ENCODE measurements around the gene CCT5.
"Not testable (repeated sequence)": the region's sequence is repeated elsewhere in the genome, so short reads cannot be mapped to it uniquely, and the experiment has no call there.

CCT5 gene

DNA sequence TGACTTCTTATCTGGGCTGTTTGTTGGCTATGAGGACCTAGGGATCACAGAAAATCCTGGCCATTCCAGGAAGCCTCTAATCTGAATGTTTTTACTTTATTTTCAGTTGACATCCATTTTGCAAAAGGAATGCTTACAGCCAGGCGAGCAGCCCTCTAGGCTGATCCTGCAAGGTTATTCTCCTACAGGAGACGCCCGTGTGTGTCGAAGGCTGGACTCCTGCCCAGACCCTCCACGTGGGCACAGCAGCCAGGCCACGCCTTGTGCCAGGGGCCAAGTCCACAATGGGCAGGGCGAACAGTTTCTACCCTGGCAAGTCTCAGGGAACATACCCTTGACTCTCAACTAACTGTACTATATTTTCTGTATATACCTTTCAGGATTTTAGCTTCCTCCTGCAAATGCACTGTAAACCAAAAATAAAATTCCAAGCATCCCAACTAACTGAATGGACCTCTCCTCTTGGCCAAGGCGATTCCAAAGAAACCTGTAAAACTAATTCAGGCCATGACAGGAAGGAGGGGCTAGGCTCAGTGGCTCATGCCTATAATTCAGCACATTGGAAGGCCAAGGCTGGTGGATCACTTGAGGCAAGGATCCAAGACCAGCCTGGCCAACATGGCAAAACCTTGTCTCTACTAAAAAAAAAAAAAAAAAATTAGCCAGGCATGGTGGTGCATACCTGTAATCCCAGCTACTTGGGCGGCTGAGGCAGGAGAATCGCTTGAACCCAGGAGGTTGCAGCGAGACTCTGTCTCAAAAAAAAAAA is 51.9 kb downstream of the CCT5 start:
- DNase-seq (ENCODE audit: low read depth) = no peak

DNA sequence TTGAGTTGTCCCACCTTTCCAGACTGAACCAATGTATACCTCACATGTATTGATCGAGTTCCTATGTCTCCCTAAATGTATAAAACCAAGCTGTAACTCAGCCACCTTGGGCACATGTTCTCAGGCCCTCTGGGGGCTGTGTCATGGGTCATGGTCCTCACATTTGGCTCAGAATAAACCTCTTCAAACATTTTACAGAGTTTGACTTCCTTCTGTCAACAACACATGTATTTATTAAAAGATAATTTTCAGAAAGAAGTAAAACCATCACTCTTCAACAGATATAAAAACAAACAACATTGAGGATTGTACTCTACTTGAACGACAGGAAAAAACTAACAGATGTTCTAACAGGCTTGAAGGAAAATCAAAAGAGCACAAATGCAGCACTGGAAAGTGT is 53.1 kb downstream of the CCT5 start:
- no peak for DNase-seq (ENCODE audit: low read depth)

DNA sequence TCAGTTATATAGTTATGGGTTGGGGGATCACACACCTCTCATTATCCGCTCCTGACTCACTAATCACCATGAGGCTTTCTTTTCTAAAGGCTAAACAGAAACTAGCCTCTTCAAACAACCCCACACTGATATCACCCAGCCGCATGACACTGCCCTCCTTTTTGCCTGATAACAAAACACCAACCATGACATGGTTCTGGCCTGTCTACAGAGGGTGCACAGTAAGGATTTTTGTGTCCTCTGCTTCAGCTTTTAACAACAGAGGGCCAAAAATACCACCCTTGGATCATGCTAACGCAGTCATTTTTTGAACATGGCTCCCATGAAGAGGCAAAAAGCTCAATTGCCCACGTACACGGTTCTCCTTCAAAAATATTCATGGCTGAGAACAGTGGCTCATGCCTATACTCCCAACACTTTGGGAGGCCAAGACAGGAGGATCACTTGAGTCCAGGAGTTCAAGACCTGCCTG is 53.7 kb downstream of the CCT5 start:
- DNase-seq (ENCODE audit: low read depth) = no peak

DNA sequence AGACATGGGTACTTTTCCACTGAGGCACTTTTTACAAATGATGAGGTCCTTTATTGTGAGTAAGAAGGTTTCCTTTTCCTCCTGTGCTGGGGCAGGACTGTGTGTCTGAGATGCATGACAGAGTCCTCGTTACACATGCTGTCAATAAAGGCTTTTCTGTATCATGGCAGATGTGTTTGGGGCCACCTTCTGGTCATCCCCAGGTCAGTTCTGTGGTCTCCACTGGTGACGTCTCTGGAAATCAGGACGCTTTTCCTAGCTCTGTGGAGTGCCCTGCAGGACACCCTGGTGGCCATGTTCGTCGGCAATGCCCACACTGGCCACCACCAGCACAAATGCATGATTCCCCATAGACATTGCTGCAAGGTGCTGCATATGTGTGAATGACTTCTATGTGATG is 54.9 kb downstream of the CCT5 start:
- no peak for DNase-seq (ENCODE audit: low read depth)

DNA sequence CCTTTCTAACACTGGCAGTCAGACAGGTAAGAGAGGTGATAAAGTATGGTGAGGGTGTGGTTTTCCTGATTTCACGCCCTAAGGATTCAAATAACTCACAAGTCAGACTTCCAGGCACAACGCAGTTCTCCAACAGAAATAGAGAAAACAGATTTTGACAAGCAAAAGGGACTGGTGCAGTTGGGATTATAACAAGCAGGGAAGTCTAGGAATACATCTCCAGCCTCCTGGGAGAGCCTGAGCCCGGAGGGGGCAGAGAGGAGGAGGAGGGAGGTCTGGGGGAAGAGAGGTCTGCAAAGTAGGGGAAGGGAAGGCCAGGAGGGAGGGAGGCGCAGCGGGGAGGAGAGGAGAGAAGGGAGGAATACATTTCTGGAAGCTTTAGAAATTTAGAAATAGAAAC is 56.0 kb downstream of the CCT5 start:
- DNase-seq (ENCODE audit: low read depth) = no peak

DNA sequence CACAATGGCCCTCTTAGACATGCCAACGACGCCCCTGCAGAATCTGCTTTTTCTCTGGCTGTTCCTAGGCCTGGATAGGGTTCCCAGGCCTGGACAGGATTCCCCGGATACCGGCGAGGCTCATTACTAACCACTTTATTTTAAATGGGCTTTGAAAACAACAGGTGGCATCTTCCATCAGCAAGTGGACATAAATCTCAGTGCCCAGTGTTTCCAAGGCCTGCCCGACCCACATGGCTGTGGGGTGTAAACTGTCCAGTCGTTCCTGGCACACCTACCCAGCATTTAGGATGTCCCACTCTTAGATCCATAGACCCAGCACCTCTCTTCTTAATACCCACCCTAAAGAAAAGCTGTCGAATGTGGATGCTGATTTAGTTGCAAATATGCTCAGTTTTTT is 56.7 kb downstream of the CCT5 start:
- DNase-seq (ENCODE audit: low read depth) = no peak

DNA sequence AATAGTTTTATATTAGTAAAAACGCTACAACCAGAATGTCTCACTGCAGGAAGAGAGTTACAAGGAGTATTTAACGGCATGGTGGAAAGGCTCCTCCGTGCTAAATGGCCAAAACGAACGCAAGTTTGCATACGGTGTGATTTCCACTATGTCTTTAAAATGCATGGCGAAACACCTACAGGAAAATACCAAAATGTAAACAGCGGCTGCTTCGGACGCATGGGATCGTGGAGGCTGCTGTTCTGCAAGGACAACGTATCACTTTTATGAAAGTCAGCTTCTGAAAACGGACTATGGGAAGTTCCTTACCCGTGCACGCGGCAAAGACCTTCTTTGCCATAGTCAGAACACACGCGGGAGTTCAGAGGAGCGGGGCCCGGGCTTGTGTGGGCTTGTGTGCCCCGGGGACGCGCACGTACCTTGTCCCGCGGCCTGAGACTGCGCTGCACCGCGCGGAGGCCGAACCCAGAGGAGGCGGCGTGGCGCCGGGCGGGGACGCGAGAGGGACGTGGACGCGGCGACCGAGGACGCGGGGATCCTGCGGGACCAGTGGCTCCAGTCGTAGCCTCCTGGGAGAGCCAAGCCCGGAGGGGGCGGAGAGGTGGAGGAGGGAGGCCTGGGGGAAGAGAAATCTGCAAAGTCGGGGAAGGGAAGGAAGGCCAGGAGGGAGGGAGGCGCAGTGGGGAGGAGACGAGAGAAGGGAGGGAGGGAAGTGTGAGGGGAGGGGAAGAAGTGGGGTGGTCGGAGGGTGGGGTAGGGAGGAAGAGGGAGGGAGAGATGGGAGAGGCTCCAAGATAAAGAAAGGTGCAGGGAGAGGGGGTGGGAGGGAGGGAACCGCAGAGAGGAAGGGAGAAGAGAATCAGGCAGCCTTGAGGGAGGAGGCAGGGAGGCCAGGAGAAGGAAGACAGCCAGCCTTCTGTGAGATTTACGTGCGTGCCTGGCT is 57.4 kb downstream of the CCT5 start, which contains the start of gene CMBL:
TSS of gene CMBL (minus strand) at position 697 of the 943 bp plus-strand sequence. CDS start 17,140 bp downstream, outside the sequence.
- no peak for DNase-seq (ENCODE audit: low read depth)

DNA sequence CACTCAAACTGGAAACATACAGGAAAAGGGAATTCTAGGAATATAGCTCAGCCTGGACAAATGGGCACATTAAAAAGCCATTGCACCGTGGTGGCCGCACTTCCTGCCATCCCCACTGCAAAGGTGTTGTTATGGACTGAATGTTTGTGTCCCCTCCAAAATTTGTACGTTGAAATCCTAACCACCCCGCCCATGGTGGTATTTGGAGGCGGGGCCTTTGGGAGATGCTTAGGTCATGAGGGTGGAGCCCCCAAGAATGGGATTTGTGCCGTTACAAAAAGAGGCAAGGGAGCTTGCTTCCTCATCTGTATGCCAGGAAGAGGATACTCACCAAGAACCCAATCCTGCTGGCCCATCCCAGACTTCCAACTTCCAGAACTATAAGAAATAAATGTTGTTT is 58.8 kb downstream of the CCT5 start:
- DNase-seq (ENCODE audit: low read depth) = no peak

DNA sequence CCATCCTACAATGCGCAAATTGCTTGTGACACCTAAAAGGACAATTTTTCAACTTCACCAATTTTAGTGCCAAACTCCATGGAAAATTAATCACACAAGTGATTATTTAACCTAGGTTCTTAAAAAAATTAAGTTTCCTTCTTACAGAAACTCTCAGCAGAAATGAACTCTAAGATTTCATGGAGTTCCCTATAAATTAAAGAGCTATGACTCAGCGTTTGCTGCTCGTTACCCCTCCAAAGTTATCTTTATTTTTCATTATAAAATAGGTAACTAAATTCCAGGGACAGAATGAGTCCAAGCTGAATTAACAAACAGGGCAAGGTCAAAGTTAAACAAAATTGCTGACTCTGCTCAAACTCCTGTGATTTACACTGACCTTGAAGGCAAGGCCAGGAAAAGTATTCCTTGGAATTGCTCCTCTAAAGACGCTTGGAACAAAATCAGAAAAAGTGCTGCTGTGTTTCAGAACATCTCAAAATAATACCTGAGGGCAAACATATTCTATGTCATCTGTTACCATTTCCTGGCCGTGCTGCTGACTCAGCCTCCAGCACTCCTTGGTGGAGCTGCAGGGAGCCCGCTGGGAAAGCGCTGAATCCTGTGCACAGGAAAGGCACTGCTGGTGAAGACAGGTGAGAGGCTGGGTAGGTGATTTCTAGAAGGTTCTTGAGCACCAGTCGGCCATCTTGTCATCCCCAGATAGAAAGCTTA is 60.1 kb downstream of the CCT5 start:
- DNase-seq (ENCODE audit: low read depth) = no peak

DNA sequence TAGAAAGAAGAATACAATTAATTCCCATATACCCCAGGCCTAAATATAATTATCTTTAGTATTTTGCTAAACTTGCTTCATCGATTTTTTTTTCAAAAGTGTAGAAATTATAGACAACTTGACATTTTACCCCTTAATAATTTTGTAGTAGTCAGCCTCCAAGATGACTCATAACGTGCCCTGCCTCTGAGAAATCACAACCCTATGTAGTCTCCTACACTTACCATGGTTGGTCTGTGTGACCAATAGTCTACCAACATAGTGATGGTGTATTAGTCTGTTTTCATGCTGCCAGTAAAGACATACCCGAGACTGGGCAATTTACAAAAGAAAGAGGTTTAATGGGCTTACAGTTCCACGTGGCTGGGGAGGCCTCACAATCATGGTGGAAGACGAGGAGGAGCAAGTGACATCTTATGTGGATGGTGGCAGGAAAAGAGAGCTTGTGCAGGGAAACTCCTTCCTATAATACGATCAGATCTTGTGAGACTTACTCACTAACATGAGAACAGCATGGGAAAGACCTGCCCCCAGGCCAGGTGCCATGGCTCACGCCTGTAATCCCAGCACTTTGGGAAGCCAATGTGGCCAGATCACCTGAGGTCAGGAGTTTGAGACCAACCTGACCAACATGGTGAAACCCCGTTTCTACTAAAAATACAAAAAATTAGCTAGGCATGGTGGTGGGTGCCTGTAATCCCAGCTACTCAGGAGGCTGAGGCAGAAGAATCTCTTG is 60.9 kb downstream of the CCT5 start:
- not testable (repeated sequence) for DNase-seq (ENCODE audit: low read depth)

DNA sequence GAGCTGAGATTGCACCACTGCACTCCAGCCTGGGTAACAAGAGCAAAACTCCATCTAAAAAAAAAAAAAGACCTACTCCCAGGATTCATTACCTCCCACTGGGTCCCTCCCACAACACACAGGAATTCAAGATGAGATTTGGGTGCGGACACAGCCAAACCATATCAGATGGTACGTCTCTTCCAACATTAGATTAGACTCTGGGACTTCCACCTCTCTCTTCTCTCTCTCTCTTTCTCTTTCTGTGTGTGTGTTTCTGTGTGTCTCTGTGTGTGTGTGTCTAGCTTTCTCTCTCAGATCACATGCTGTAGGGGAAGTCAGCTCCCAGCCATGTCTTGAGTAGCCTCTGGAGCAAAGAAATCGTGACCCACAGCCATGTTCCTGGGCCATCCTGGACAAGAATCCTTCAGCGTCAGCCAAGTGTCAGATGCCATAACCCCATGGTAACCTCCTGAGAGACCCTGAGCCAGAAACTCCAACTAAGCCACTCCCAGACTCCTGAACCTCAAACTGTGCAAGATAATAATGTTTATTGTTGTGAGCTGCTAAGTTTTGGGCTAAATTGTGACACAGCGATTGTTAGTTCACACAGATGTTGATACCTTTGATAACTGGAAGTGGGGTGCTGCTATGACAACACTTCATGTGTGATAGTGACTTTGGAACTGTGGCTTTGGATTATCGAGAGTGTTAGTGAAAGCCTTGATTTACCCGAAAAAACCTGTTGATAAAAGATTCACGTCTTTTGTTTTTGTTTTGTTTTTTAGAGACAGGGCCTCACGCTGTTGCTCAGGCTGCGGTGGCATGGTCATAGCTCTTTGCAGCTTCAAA is 61.7 kb downstream of the CCT5 start:
- DNase-seq (ENCODE audit: low read depth) = no peak

DNA sequence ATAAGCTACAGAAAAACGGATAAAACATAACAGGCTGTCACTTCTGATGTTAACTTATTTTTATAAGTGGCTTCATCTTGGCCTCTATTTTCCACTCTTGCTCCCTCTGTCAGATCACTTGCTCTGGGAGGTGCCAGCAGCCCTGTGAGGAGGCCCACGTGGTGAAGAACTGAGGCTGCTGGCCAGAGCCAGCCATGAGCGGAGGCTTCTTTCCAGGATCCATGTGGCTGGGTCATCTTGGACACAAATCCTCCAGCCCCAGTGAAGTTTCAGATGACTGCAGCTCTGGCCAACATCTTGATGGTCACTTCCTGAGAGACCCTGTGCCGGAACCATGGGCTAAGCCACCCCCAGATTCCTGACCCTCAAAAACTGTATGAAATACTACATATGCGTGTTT is 65.1 kb downstream of the CCT5 start:
- no peak for DNase-seq (ENCODE audit: low read depth)

Data from activated gamma-delta T cell treated with anti-CD3 and anti-CD28 coated beads, Interleukin-2, amount 50 U/mL, for 16 hours (primary cell).